ENCODE results near the gene LAMA5.
A peak's percentile ranks its signal among the peaks of the same experiment; 100 is the strongest.

The LAMA5 gene

DNA sequence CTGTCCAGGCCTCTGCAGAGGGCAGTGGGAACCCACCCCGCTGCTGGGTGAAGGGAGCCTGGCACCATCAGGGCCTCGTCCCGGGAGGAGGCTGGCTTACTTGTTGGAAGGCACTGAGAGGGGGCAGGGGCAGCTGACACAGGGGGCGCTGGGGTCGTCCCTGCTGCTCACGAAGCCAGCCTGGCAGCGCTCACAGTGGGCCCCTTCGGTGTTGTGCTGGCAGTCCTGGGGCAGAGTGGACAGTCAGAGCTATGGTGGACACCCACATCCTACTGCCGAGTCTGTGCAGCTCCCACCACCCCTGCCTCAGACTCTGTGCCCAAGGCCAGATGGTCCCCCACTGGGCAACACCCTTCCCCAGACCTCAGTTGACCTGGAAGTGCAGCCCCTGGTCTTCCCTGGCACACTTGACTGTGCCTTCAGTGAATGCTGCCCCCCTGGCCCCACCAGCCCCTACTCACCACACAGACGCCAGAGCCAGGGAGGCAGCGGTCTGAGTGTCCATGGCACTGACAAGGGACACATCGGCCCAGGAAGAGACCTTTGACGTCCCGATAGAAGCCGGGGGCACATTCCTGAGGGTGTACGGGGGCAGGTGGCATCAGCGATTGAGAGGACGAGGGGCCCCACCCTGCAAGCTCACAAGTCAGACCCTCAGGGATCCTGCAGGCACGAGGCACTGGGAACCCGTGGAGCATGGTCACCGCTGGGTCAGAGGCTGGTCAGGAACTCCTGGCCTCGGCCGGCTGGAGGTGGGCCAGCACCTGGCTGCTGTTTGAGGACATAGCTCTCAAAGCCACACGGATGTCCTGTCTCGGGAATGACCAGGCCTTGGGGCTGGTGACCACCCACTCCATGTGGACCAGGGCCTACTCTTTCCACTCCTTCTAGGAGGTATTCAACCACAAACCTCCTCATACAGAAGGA is 42.9 kb downstream of the LAMA5 start:
- Mint-ChIP-seq H3K9me3 (no peaks in the 10 kb centered on the region), H3K4me3 (no peak overlapping the region), H3K4me1 (no peaks in the 10 kb centered on the region), H3K27me3 (no peaks in the 10 kb centered on the region), H3K27ac (no peak overlapping the region), H3K36me3 (ENCODE audit: low read depth) (no peaks in the 10 kb centered on the region)
- DNase-seq (no peak), ATAC-seq (no peak)

DNA sequence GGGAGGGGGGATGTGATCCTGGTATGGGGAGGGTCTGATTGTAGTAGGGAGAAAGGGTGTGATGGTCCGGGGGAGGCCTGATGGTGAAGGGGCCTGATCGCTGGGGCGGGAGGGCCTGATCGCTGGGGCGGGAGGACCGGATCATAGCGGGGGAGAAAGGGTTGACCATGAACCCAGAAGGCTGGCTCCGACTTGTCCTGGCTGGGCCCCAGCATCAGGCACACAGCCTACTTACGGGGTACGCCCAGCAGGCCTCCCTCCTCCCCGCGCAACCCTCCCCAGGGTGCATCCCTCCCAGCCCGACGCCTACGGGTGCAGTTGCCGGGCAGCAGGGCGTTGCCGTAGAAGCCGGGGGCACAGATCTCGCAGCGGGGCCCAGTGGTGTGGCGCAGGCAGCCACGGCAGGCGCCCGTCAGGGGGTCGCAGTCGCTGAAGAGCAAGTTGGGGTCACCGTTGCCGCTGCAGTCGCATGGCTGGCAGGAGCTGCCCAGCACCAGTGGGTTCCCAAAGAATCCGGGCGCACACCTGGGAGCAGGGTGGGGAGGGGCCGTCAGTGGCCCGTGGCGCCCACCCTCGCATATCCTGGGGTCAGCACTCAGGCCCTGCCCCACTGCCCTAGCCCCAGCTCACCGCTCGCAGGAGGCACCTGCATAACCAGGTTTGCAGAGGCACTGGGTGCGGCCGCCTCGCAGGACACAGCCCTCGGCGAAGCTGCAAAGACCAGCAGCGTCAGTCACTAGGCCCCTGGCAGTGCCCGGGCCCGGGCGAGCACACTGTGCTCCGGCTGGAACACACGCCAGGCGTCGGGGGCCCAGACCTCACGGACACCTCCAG is 43.7 kb downstream of the LAMA5 start:
- Mint-ChIP-seq H3K4me3 (no peak overlapping the region), H3K4me1 (no peaks in the 10 kb centered on the region), H3K27me3 (no peaks in the 10 kb centered on the region), H3K36me3 (ENCODE audit: low read depth) (no peaks in the 10 kb centered on the region), H3K9me3 (no peaks in the 10 kb centered on the region), H3K27ac (no peak overlapping the region)
- DNase-seq (no peak), ATAC-seq (no peak)

DNA sequence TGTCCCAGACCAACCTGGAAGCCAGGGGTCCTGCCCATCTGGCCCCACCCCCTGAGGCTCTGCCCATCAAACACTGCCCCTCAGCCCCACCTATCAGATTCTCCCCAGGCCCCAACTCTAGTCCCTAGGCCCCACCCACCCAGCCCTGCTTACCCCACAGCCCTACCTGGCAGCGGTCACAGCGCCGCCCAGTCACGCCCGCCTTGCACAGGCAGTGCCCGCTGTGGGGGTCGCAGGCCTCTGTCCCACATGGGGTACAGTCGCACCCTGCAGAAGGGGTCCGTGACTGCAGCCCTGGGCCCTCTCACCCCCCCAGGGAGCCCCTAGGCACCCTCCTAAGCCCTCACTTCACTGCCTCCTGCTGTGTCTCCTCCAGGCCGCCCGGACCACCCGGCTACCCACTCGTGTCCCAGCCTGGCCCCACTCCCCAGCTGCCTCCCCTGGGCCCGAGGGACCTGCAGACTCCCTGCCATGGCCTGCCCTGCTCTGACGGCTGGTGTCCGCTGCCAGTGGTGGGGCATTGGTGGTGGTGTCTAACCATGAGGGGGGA is 44.5 kb downstream of the LAMA5 start:
- DNase-seq, result no peak
- H3K27me3 Mint-ChIP-seq, result no peaks in the 10 kb centered on the region
- no peaks in the 10 kb centered on the region for H3K4me1 Mint-ChIP-seq
- no peaks in the 10 kb centered on the region for H3K9me3 Mint-ChIP-seq
- ATAC-seq, result no peak
- no peak overlapping the region for H3K4me3 Mint-ChIP-seq
- no peak overlapping the region for H3K27ac Mint-ChIP-seq
- H3K36me3 Mint-ChIP-seq (ENCODE audit: low read depth), result no peaks in the 10 kb centered on the region

DNA sequence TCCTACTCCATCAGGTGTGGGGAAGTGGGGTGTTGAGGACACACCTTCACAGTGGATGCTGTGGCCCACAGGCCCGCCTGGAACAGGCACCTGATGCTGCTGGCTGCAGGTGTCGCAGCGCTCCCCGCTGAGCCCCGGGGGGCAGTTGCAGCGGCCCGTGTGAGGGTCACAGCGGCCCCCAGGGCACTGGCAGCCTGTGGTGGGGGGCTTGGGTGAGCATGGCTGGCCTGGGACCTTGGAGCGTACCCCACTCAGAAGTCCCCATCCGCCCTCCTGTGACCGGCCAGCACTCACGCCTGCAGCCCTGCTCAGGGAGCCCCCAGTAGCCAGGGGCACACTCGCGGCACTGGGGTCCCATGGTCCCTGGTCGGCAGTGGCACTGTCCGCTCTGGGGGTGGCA is 45.1 kb downstream of the LAMA5 start:
- H3K36me3 Mint-ChIP-seq (ENCODE audit: low read depth), result no peaks in the 10 kb centered on the region
- no peak for DNase-seq
- no peaks in the 10 kb centered on the region for H3K9me3 Mint-ChIP-seq
- no peak overlapping the region for H3K4me3 Mint-ChIP-seq
- H3K4me1 Mint-ChIP-seq, result no peaks in the 10 kb centered on the region
- no peak overlapping the region for H3K27ac Mint-ChIP-seq
- H3K27me3 Mint-ChIP-seq, result no peaks in the 10 kb centered on the region
- ATAC-seq, result no peak

DNA sequence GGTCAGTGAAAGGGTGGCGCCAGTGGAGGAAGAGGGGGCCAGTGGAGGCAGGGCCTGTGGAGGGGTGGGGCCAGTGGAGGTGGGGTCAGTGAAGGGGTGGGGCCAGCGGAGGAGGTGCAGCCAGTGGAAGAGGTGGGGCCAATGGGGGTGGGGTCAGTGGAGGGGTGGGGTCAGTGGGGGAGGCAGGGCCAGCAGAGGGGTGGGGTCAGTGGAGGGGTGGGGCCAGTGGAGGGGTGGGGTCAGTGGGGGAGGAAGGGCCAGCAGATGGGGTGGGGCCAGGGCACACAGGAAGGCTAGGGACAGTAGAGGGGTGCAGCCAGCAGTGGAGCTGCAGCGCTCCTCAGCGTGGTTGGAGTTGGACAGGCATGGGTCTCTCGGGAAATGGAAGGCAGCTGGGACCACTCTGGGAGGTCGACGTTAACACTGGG is 45.6 kb downstream of the LAMA5 start:
- Mint-ChIP-seq H3K36me3 (ENCODE audit: low read depth) (no peaks in the 10 kb centered on the region), H3K4me3 (no peak overlapping the region), H3K4me1 (no peaks in the 10 kb centered on the region), H3K27me3 (no peaks in the 10 kb centered on the region), H3K9me3 (no peaks in the 10 kb centered on the region), H3K27ac (no peak overlapping the region)
- DNase-seq (peak; percentile 39), ATAC-seq (no peak)

DNA sequence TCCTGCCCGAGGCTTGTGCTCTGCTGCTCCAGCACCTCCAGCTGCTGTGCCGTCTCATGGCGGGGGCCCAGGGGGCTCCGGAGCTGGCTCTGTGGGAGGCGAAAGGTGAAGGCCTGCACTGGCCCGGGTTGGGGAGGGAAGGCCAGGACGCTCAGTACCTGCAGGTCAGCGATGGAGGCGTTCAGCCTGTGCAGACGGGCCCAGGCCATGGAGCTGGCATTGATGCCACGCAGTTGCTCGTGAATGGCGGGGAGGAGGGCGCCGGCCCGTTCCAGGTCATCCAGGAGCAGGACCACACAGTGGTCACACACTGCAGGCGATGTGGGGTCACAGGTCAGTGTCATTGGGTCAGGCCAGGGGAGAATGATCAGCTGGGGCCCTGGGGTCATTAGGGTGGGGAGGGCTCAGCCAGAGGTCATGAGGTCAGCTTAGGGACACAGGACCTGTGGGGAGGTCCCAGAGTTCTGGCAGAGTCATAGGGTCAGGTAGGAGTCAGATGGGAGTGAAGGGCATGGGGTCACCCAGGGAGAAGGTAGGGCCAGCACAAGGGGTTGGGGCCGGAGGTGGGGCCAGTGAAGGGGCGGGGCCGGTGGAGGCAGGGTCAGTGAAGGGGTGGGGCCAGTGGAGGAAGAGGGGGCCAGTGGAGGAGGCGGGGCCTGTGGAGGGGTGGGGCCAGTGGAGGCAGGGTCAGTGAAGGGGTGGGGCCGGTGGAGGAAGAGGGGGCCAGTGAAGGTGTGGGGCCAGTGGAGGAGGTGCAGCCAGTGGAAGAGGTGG is 46.3 kb downstream of the LAMA5 start:
- Mint-ChIP-seq H3K27ac (no peak overlapping the region), H3K9me3 (no peaks in the 10 kb centered on the region), H3K36me3 (ENCODE audit: low read depth) (no peaks in the 10 kb centered on the region), H3K4me3 (no peak overlapping the region), H3K4me1 (no peaks in the 10 kb centered on the region), H3K27me3 (no peaks in the 10 kb centered on the region)
- DNase-seq (peak; percentile 21), ATAC-seq (no peak)

DNA sequence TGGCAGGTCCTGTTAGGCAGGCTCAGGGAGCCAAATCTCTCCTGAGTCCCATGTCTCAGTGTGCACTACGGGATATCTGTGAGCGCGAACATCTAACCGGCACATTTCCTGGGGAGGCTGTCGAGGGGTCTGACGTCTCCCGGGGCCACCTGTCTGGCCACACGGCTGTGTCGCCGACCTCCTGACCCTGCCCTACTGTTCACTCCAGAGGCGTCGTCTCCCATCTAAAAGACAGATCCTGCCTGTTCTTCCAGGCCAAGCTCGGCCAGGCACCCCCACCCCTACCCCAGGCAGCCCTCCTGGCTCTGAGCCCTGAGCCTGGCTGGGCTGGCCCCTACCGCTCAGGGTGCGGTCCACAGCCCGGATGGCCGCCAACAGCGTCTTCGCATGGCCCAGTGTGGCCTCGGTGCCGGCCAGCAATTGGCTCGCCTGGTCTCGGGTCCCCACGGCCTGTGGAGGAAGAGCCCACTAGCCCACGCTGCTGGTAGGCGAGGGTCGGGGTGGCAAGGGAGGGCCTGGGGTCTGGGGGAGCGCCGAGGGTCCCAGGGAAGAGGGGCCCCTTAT is 47.7 kb downstream of the LAMA5 start:
- H3K9me3 Mint-ChIP-seq, result no peaks in the 10 kb centered on the region
- no peaks in the 10 kb centered on the region for H3K27me3 Mint-ChIP-seq
- no peaks in the 10 kb centered on the region for H3K36me3 Mint-ChIP-seq (ENCODE audit: low read depth)
- ATAC-seq (no peak), DNase-seq (no peak)
- no peaks in the 10 kb centered on the region for H3K4me1 Mint-ChIP-seq
- no peak overlapping the region for H3K4me3 Mint-ChIP-seq
- H3K27ac Mint-ChIP-seq, result no peak overlapping the region

DNA sequence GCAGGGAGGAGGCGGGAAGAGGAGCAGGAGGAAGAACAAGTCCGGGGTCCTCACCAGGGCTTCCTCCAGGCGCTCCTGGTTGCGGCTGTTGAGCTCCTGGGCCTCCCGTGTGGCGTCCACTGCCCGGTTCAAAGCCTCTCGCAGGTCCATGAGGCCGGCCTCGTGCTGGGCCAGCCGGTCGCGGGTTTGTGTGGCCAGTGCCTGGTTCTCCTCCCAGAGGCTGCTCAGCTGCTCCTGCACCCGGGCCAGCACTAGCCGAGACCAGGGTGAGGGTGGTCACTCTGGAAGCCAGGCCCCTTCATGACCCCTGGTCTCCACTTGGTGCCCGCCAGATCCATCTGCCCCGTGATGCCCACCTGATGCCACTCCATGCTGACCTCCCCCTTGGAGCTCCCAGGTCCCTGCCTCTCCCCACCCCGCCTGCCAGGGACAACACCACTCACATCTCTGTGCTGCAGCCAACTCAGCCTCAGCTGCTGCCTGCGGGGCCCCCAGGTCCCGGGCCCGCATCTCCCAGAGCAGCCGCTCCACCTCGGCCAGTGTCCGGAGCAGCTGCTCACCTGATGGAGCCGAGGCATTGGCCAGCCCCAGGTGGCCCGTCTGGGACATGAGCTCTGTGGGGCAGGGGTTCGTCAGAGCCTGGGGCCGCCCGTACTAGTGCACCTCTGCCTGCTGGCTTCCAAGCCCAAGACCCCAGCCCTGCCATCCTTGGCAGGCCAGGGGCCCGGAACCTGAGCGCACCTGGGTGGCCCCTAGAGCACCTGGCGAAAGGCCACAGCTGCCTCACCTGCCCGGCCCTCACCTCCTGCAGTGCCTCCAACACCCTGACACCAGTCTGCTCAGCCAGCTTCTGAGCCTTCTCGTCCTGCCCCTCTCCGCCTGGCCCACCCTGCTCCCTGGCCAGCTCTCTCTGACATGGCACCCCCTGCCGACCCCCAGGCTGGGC is 48.4 kb downstream of the LAMA5 start:
- no peak for ATAC-seq
- no peaks in the 10 kb centered on the region for H3K9me3 Mint-ChIP-seq
- no peak for DNase-seq
- H3K4me3 Mint-ChIP-seq, result no peak overlapping the region
- H3K4me1 Mint-ChIP-seq, result no peaks in the 10 kb centered on the region
- no peaks in the 10 kb centered on the region for H3K36me3 Mint-ChIP-seq (ENCODE audit: low read depth)
- no peak overlapping the region for H3K27ac Mint-ChIP-seq
- no peaks in the 10 kb centered on the region for H3K27me3 Mint-ChIP-seq

DNA sequence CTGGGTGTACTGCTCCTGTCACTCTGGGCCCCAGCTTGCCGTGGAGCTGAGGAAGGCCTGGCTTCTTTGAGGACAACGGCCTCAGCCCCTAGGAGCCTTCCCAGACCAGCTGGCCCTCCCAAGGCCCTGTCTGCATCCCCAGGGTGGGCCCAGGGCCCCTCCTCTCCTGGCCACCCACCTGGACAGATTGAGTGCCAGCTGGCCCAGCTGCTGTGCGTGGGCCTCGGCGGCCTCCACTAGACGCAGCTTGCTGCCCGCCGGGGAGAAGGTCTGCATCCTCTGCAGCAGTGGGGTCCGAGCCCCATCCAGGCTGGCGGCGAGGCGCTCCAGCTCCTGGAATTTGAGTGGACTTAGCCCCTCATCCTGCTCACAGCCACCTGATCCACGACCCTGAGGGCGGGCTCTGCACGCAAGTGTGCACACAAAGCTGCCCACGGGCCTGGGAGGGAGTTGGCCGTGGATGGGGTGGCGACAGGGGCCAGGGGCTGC is 49.9 kb downstream of the LAMA5 start:
- H3K4me1 Mint-ChIP-seq, result no peaks in the 10 kb centered on the region
- H3K27ac Mint-ChIP-seq, result no peak overlapping the region
- no peaks in the 10 kb centered on the region for H3K27me3 Mint-ChIP-seq
- H3K4me3 Mint-ChIP-seq, result no peak overlapping the region
- no peaks in the 10 kb centered on the region for H3K9me3 Mint-ChIP-seq
- no peaks in the 10 kb centered on the region for H3K36me3 Mint-ChIP-seq (ENCODE audit: low read depth)
- no peak for DNase-seq
- no peak for ATAC-seq

DNA sequence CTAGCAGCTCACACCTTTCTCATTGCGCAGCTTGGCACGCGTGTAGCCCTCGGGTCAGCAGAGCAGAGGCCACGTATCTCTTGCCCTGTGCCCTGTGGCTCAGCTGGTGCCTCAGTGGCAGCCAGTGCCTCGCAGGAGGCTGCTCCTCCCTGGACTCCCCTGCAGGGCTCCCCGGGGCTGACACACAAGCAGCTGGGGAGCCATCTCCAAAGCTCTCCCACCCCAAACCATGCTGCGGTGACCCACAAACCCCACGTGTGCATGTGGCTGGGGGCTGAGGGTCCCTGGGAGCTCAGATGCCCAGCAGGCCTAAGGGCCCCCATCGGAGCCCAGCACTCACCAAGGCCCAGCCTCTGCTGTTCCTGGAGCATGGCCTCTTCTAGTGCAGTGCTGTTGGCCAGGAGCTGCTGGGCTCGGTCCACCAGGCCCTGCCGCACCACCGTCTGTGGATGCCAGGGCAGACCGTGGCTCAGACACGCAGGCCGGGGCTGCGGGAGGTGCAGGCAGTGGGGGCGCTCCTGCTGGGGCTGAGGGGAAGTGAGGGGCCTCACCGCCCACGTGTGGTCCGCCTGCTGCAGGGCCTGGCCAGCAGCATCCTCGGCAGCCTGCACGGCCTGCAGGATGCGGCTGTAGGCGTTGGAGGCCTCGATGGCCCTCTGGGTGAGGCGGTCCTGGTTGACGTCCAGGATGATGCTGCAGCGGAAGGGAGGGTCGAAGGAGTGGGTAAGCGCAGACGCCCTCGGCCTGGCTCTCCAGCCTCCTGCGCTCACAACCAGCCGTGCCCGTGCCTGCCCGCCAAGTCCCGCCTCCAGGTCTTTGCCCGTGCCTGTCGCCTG is 50.6 kb downstream of the LAMA5 start:
- no peak overlapping the region for H3K27ac Mint-ChIP-seq
- no peaks in the 10 kb centered on the region for H3K36me3 Mint-ChIP-seq (ENCODE audit: low read depth)
- no peak for DNase-seq
- ATAC-seq, result no peak
- H3K4me1 Mint-ChIP-seq, result no peaks in the 10 kb centered on the region
- H3K27me3 Mint-ChIP-seq, result no peaks in the 10 kb centered on the region
- H3K9me3 Mint-ChIP-seq, result no peaks in the 10 kb centered on the region
- no peak overlapping the region for H3K4me3 Mint-ChIP-seq

DNA sequence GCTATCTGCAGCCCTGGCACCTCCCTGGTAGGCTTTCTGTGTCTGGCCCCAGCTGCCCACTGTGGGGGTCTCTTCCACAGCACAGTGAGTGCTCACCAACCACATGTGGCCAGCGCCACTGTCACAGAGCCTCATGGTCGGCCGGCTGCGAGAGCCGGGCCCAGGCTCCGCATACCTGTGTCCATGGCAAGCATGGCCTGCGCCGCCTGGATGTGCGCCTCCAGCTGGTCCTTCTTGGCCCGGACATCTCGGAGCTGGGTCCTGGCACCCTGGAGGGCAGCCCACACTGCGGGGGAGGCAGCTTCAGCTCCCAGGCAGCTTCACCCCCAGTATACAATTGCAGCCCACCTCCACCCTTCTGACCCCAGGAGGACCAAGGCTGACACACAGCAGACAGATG is 51.3 kb downstream of the LAMA5 start:
- no peaks in the 10 kb centered on the region for H3K4me1 Mint-ChIP-seq
- ATAC-seq, result no peak
- H3K4me3 Mint-ChIP-seq, result no peak overlapping the region
- no peak for DNase-seq
- no peaks in the 10 kb centered on the region for H3K36me3 Mint-ChIP-seq (ENCODE audit: low read depth)
- no peak overlapping the region for H3K27ac Mint-ChIP-seq
- H3K9me3 Mint-ChIP-seq, result no peaks in the 10 kb centered on the region
- H3K27me3 Mint-ChIP-seq, result no peaks in the 10 kb centered on the region

DNA sequence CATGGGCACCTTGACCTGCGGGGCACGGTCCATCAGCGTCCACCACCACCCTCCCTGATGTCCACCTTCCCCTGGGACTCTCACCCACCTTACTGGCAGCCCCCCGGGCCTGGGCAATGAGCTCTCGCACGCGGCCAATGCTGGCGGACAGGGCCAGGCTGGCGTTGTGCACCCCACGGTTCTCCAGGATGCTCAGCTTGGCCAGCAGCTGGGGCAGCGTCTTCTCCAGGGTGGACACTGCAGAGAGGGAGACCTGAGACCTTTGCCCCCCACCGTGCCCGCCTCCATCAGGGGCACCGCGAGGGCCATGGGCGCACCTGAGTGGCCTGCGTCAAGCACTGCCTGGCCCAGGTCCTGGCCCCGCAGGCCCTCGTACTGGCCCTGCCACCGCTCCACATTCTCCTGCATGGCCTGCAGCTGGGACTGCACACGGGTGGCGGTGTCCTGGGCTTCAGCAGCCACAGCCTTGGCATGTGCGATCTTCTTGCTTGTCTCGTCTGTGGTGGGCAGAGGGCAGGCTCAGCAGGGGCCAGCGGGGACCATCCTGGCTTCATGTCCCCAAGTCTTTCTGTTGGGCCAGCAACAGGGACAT is 52.3 kb downstream of the LAMA5 start:
- Mint-ChIP-seq H3K9me3 (no peaks in the 10 kb centered on the region), H3K4me3 (no peak overlapping the region), H3K27ac (no peak overlapping the region), H3K27me3 (no peaks in the 10 kb centered on the region), H3K4me1 (no peaks in the 10 kb centered on the region), H3K36me3 (ENCODE audit: low read depth) (no peaks in the 10 kb centered on the region)
- DNase-seq (no peak), ATAC-seq (no peak)
